Loucy (cell line): Measurements from ENCODE around the gene ANXA4.

ENCODE experiments used
- H2AFZ ChIP-seq: fragments of 200-600 bp; sonication (generic); 2 replicates; pipeline ENCODE4 v1.6.0; 2016; ENCODE audit warnings: antibody characterized with exemption, mild to moderate bottlenecking, low read length, moderate library complexity
- H3F3A ChIP-seq: fragments of 200-600 bp; 2 replicates; pipeline ENCODE4 v1.6.0; 2016; ENCODE audit warnings: antibody characterized with exemption, low read depth, mild to moderate bottlenecking
- H3K27me3 ChIP-seq: fragments of 200-600 bp; sonication (generic); 2 replicates; pipeline ENCODE4 v1.6.1; 2014; ENCODE audit warnings: low read length, mild to moderate bottlenecking; ENCODE audit not compliant: insufficient read depth, poor library complexity, severe bottlenecking
- H3K36me3 ChIP-seq: fragments of 200-600 bp; sonication (generic); 2 replicates; pipeline ENCODE4 v1.6.1; 2016; ENCODE audit warnings: low read length; ENCODE audit not compliant: insufficient read depth
- H3K4me1 ChIP-seq: fragments of 200-600 bp; sonication (generic); 2 replicates; pipeline ENCODE4 v1.5.1; 2014; ENCODE audit warnings: low read length, mild to moderate bottlenecking; ENCODE audit not compliant: insufficient read depth, poor library complexity, severe bottlenecking
- H3K4me2 ChIP-seq: fragments of 200-600 bp; sonication (generic); 2 replicates; pipeline ENCODE4 v1.6.0; 2014; ENCODE audit warnings: antibody characterized with exemption, low read length, low read depth, mild to moderate bottlenecking; ENCODE audit not compliant: poor library complexity, severe bottlenecking
- H3K4me3 ChIP-seq: fragments of 200-600 bp; sonication (generic); 2 replicates; pipeline ENCODE4 v1.5.1; 2014; ENCODE audit warnings: low read length, mild to moderate bottlenecking, mixed read lengths; ENCODE audit not compliant: poor library complexity, severe bottlenecking
- H3K79me2 ChIP-seq: fragments of 200-600 bp; sonication (generic); 2 replicates; pipeline ENCODE4 v1.6.1; 2014; ENCODE audit warnings: low read length; ENCODE audit not compliant: insufficient read depth
- H3K9ac ChIP-seq: fragments of 200-600 bp; sonication (generic); 2 replicates; pipeline ENCODE4 v1.6.0; 2014; ENCODE audit warnings: mild to moderate bottlenecking, low read depth, low read length, moderate library complexity; ENCODE audit not compliant: poor library complexity, severe bottlenecking
- H3K9me2 ChIP-seq: fragments of 200-600 bp; sonication (generic); replicated peaks from 2 replicates; pipeline ENCODE4 v1.6.1; 2016; ENCODE audit warnings: low read depth, low read length, mixed read lengths
- H3K9me3 ChIP-seq: fragments of 200-600 bp; sonication (generic); 2 replicates; pipeline ENCODE4 v1.6.1; 2014; ENCODE audit warnings: mild to moderate bottlenecking, antibody characterized with exemption, low read length, low read depth; ENCODE audit not compliant: insufficient read depth
- H4K20me1 ChIP-seq: fragments of 200-600 bp; sonication (generic); 2 replicates; pipeline ENCODE4 v1.6.0; 2014; ENCODE audit warnings: antibody characterized with exemption, low read length, mild to moderate bottlenecking; ENCODE audit not compliant: insufficient read depth, poor library complexity, severe bottlenecking
- CTCF ChIP-seq: fragments of 200-600 bp; sonication (generic); conservative IDR thresholded peaks from 2 replicates; pipeline ENCODE4 v1.5.1; 2014; ENCODE audit warnings: mild to moderate bottlenecking, antibody characterized with exemption, low read length
- EZH2phosphoT487 ChIP-seq: fragments of 200-600 bp; IDR thresholded peaks from 2 replicates; pipeline ENCODE4 v1.6.1; 2018; ENCODE audit warnings: antibody characterized with exemption, mild to moderate bottlenecking, moderate library complexity, borderline replicate concordance

ANXA4 gene

DNA sequence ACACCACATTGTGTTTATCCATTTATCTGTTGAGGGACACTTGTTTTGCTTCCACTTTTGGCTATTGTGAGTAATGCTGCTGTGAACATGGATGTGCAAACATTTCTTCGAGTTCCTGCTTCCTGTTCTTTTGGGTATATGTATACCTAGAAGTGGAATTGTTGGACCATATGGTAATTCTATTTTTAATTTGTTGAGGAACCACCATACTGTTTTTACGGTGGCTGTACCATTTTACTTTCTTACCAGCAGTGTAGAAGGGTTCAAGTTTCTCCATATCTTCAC lies 23.1 kb downstream of the ANXA4 start:
- no peak overlapping the region for H3K4me3 ChIP-seq
- no peak for TF ChIP-seq CTCF
- TF ChIP-seq EZH2phosphoT487 = no peak
- H3K4me2 ChIP-seq = no peak overlapping the region
- no peaks in the 10 kb centered on the region for H3K79me2 ChIP-seq
- H3K9me2 ChIP-seq = no peaks in the 10 kb centered on the region
- no peaks in the 10 kb centered on the region for H3F3A ChIP-seq
- no peaks in the 10 kb centered on the region for H4K20me1 ChIP-seq
- no peaks in the 10 kb centered on the region for H3K9me3 ChIP-seq
- H2AFZ ChIP-seq = no peak overlapping the region
- no peak overlapping the region for H3K9ac ChIP-seq
- peaks cover 15% of the 10 kb centered on the region for H3K4me1 ChIP-seq
- no peaks in the 10 kb centered on the region for H3K27me3 ChIP-seq
- no peaks in the 10 kb centered on the region for H3K36me3 ChIP-seq

- Histone ChIP-seq H3K9me2 (no peaks in the 10 kb centered on the region), H3K36me3 (no peaks in the 10 kb centered on the region), H3K4me3 (no peak overlapping the region), H4K20me1 (no peaks in the 10 kb centered on the region), H3K79me2 (no peaks in the 10 kb centered on the region), H3K9me3 (no peaks in the 10 kb centered on the region), H2AFZ (no peak overlapping the region), H3K9ac (no peak overlapping the region), H3K27me3 (no peaks in the 10 kb centered on the region), H3F3A (no peaks in the 10 kb centered on the region), H3K4me1 (peaks cover 18% of the 10 kb centered on the region), H3K4me2 (no peak overlapping the region)
- TF ChIP-seq CTCF (no peak), EZH2phosphoT487 (no peak)
Measured at GRCh38 chr2:69766014-69766413, 24.1 kb downstream of the ANXA4 start.

DNA sequence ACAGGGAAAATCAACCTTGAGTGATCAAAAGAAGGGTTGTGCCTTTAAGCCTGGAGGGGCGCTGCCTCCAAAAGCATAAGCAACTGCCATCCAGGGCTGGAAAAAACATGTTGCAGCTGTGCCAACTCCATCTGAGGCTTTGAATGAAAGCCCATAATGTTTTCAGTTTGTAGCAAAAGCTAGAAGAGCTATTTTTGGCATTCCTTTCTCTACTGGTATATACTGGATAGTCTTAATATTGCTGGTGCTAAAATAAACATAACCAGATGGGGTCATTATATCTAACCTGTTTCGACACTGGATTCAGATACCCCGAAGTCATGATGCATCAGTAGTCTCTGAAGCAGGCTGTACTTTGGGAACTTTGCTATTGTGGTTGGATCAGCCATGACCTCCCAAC lies 25.1 kb downstream of the ANXA4 start:
- Histone ChIP-seq H2AFZ (no peak overlapping the region), H3K36me3 (no peaks in the 10 kb centered on the region), H3K9me3 (no peaks in the 10 kb centered on the region), H3K9me2 (no peaks in the 10 kb centered on the region), H4K20me1 (no peaks in the 10 kb centered on the region), H3K27me3 (peaks cover 9% of the 10 kb centered on the region), H3F3A (0 out of 2 replicates have a peak, but pooled peaks cover 2% of the 10 kb centered on the region), H3K4me1 (peaks cover 18% of the 10 kb centered on the region), H3K79me2 (no peaks in the 10 kb centered on the region), H3K9ac (no peak overlapping the region), H3K4me2 (no peak overlapping the region), H3K4me3 (no peak overlapping the region)
- peak; percentile 25 for TF ChIP-seq CTCF
- no peak for TF ChIP-seq EZH2phosphoT487
